Immature natural killer cell (primary cell): Measurements from ENCODE around the gene ARID4B. TPM values are rescaled to one million over a fixed set of nuclear protein-coding genes. Genes with fewer than 3 reads are reported as not detected.
"Not testable (repeated sequence)": the region's sequence is repeated elsewhere in the genome, so short reads cannot be mapped to it uniquely, and the experiment has no call there.

Source experiments
- DNase-seq, 3 donors: peaks; one replicate each; pipeline ENCODE4 v3.0.0; 2022; ENCODE audit warnings: mixed read lengths in 1 of 3
- H3K27ac Mint-ChIP-seq, 6 donors: one replicate each; pipeline ENCODE4 v1.8.0; 2020; ENCODE audit warnings: mixed read lengths in 6 of 6, mild to moderate bottlenecking in 5 of 6, inconsistent platforms in 4 of 6, moderate library complexity in 3 of 6
- H3K27me3 Mint-ChIP-seq, 3 donors: one replicate each; pipeline ENCODE4 v1.8.0; 2020 to 2021; ENCODE audit warnings: low read depth in 3 of 3, mild to moderate bottlenecking in 3 of 3, mixed read lengths in 3 of 3, moderate library complexity in 3 of 3, inconsistent platforms in 1 of 3
- H3K36me3 Mint-ChIP-seq, 3 donors: one replicate each; pipeline ENCODE4 v1.8.0; 2020; ENCODE audit warnings: mixed read lengths in 3 of 3, inconsistent platforms in 2 of 3, mild to moderate bottlenecking in 2 of 3
- H3K4me1 Mint-ChIP-seq, 2 donors: one replicate each; pipeline ENCODE4 v1.8.0; 2020; ENCODE audit warnings: inconsistent platforms in 2 of 2, mild to moderate bottlenecking in 2 of 2, mixed read lengths in 2 of 2, moderate library complexity in 1 of 2
- H3K4me3 Mint-ChIP-seq, 5 donors: one replicate each; pipeline ENCODE4 v1.8.0; 2020; ENCODE audit warnings: mild to moderate bottlenecking in 5 of 5, mixed read lengths in 5 of 5, inconsistent platforms in 3 of 5, moderate library complexity in 3 of 5
- H3K9me3 Mint-ChIP-seq, 6 donors: one replicate each; pipeline ENCODE4 v1.8.0; 2020; ENCODE audit warnings: mild to moderate bottlenecking in 6 of 6, mixed read lengths in 6 of 6, inconsistent platforms in 4 of 6, moderate library complexity in 3 of 6
- polyA plus RNA-seq, 3 donors: library from polyadenylated mRNA; unstranded; fragments of 300-500 nt; fragmentation: Illumina TruSeq; gene quantifications; one replicate each; pipeline ENCODE4 v1.2.3, GENCODE V29; 2021

ARID4B gene
- polyA plus RNA-seq, 3 donors from 2014 or later, result 28.3 to 77.9 (median 34.2) TPM

- H3K9me3 Mint-ChIP-seq, result no peaks in the 10 kb centered on the region
- H3K27ac Mint-ChIP-seq, result peak overlapping the region in 1 of 6 donors; percentile 14
- no peak overlapping the region for H3K4me3 Mint-ChIP-seq
- peaks cover 0 to 2% (median 0%) of the 10 kb centered on the region in 3 donors for H3K27me3 Mint-ChIP-seq
- DNase-seq, result no peak
- no peaks in the 10 kb centered on the region for H3K36me3 Mint-ChIP-seq
- H3K4me1 Mint-ChIP-seq, result peaks cover 62 to 88% of the 10 kb centered on the region in 2 donors
Observed at GRCh38 chr1:235284231-235284769, 43.7 kb downstream of the ARID4B start.

GRCh38 chr1:235283636-235284035, 44.3 kb downstream of the ARID4B start:
- H3K27ac Mint-ChIP-seq, H3K4me3 Mint-ChIP-seq, H3K9me3 Mint-ChIP-seq, H3K27me3 Mint-ChIP-seq, H3K36me3 Mint-ChIP-seq, DNase-seq: not testable (repeated sequence)
- peaks cover 67 to 88% of the 10 kb centered on the region in 2 donors for H3K4me1 Mint-ChIP-seq

GRCh38 chr1:235280467-235280866, 47.5 kb downstream of the ARID4B start:
- Mint-ChIP-seq H3K36me3 (no peaks in the 10 kb centered on the region), H3K27me3 (peaks cover 0 to 2% (median 1%) of the 10 kb centered on the region in 3 donors), H3K4me1 (peaks cover 65 to 88% of the 10 kb centered on the region in 2 donors), H3K9me3 (no peaks in the 10 kb centered on the region), H3K4me3 (no peak overlapping the region), H3K27ac (no peak overlapping the region)
- DNase-seq, result no peak

- no peak for DNase-seq
- Mint-ChIP-seq H3K27ac (peak overlapping the region in 1 of 6 donors; percentile 48), H3K36me3 (no peaks in the 10 kb centered on the region), H3K9me3 (no peaks in the 10 kb centered on the region), H3K4me1 (peaks cover 65 to 88% of the 10 kb centered on the region in 2 donors), H3K4me3 (no peak overlapping the region), H3K27me3 (peaks cover 0 to 2% (median 1%) of the 10 kb centered on the region in 3 donors)
Observed at GRCh38 chr1:235279694-235280093, 48.3 kb downstream of the ARID4B start.

GRCh38 chr1:235278915-235279292, 49.1 kb downstream of the ARID4B start:
- H3K4me1 Mint-ChIP-seq, result peaks cover 63 to 86% of the 10 kb centered on the region in 2 donors
- H3K9me3 Mint-ChIP-seq, result no peaks in the 10 kb centered on the region
- no peak overlapping the region for H3K27ac Mint-ChIP-seq
- peaks cover 0 to 2% (median 1%) of the 10 kb centered on the region in 3 donors for H3K27me3 Mint-ChIP-seq
- H3K36me3 Mint-ChIP-seq, result no peaks in the 10 kb centered on the region
- DNase-seq, result no peak
- no peak overlapping the region for H3K4me3 Mint-ChIP-seq

GRCh38 chr1:235278233-235278914, 49.6 kb downstream of the ARID4B start:
- Mint-ChIP-seq H3K4me3 (no peak overlapping the region), H3K36me3 (no peaks in the 10 kb centered on the region), H3K27me3 (peaks cover 0 to 2% (median 1%) of the 10 kb centered on the region in 3 donors), H3K4me1 (peaks cover 68 to 91% of the 10 kb centered on the region in 2 donors), H3K27ac (peak overlapping the region in 4 of 6 donors; percentile 17 to 62 (median 36)), H3K9me3 (no peaks in the 10 kb centered on the region)
- no peak for DNase-seq

- Mint-ChIP-seq H3K9me3 (no peaks in the 10 kb centered on the region), H3K27ac (peak overlapping the region; percentile 29 to 72 (median 54)), H3K36me3 (no peaks in the 10 kb centered on the region), H3K27me3 (peaks cover 0 to 2% (median 1%) of the 10 kb centered on the region in 3 donors), H3K4me1 (peaks cover 69 to 92% of the 10 kb centered on the region in 2 donors), H3K4me3 (peak overlapping the region in 3 of 5 donors; percentile 14 to 65 (median 18))
- DNase-seq, result no peak
Observed at GRCh38 chr1:235277709-235278108, 50.3 kb downstream of the ARID4B start.

- DNase-seq, result no peak
- peak overlapping the region in 5 of 6 donors; percentile 30 to 78 (median 69) for H3K27ac Mint-ChIP-seq
- no peaks in the 10 kb centered on the region for H3K36me3 Mint-ChIP-seq
- H3K4me3 Mint-ChIP-seq, result peak overlapping the region in 4 of 5 donors; percentile 44 to 63 (median 52)
- peaks cover 71 to 93% of the 10 kb centered on the region in 2 donors for H3K4me1 Mint-ChIP-seq
- H3K9me3 Mint-ChIP-seq, result no peaks in the 10 kb centered on the region
- H3K27me3 Mint-ChIP-seq, result peaks cover 0 to 1% (median 0%) of the 10 kb centered on the region in 3 donors
Observed at GRCh38 chr1:235275836-235276235, 52.1 kb downstream of the ARID4B start.

GRCh38 chr1:235275223-235275622, 52.8 kb downstream of the ARID4B start:
- H3K4me3 Mint-ChIP-seq, result peak overlapping the region; percentile 13 to 63 (median 46)
- H3K9me3 Mint-ChIP-seq, result no peaks in the 10 kb centered on the region
- DNase-seq, result no peak
- H3K27ac Mint-ChIP-seq, result peak overlapping the region; percentile 30 to 82 (median 68)
- peaks cover 72 to 94% of the 10 kb centered on the region in 2 donors for H3K4me1 Mint-ChIP-seq
- no peaks in the 10 kb centered on the region for H3K36me3 Mint-ChIP-seq
- H3K27me3 Mint-ChIP-seq, result peaks cover 0 to 1% (median 0%) of the 10 kb centered on the region in 3 donors

- H3K36me3 Mint-ChIP-seq, result no peaks in the 10 kb centered on the region
Observed at GRCh38 chr1:235272851-235273250, 55.1 kb downstream of the ARID4B start.

DNA sequence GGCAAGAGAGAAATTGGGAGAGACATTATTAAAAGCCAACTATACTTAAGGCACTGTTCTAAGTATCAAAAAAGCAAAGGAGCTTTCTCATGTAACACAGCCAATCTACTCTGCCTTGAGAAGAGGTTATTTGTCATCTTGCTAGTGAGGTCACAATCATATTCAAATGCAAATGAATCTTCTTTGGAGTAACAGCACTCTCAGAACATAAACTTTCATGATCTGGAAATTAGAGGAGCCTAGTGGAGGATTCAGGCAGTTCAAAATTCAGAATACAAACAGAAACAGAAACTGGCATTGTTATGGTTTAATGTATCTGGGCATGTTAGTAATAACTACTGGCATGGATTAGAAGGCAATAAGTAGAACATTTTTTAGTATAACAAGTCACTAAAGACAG, 57.4 kb downstream of the ARID4B start:
- Mint-ChIP-seq H3K4me3 (peak overlapping the region in 4 of 5 donors; percentile 0 to 67 (median 21)), H3K27me3 (no peaks in the 10 kb centered on the region), H3K4me1 (peaks cover 72 to 94% of the 10 kb centered on the region in 2 donors), H3K36me3 (no peaks in the 10 kb centered on the region), H3K9me3 (no peaks in the 10 kb centered on the region), H3K27ac (peak overlapping the region; percentile 33 to 78 (median 52))
- no peak for DNase-seq

More at GRCh38 chr1:235272851-235273250, 55.1 kb downstream of the ARID4B start:
- Mint-ChIP-seq H3K4me1 (peaks cover 70 to 94% of the 10 kb centered on the region in 2 donors), H3K4me3 (peak overlapping the region in 1 of 5 donors; percentile 18), H3K27me3 (no peaks in the 10 kb centered on the region), H3K27ac (peak overlapping the region in 2 of 6 donors; percentile 21 to 37), H3K9me3 (no peaks in the 10 kb centered on the region)
- no peak for DNase-seq

- Mint-ChIP-seq H3K4me1 (peaks cover 68 to 92% of the 10 kb centered on the region in 2 donors), H3K4me3 (peak overlapping the region in 1 of 5 donors; percentile 67)
Observed at GRCh38 chr1:235269990-235270389, 58.0 kb downstream of the ARID4B start.

DNA sequence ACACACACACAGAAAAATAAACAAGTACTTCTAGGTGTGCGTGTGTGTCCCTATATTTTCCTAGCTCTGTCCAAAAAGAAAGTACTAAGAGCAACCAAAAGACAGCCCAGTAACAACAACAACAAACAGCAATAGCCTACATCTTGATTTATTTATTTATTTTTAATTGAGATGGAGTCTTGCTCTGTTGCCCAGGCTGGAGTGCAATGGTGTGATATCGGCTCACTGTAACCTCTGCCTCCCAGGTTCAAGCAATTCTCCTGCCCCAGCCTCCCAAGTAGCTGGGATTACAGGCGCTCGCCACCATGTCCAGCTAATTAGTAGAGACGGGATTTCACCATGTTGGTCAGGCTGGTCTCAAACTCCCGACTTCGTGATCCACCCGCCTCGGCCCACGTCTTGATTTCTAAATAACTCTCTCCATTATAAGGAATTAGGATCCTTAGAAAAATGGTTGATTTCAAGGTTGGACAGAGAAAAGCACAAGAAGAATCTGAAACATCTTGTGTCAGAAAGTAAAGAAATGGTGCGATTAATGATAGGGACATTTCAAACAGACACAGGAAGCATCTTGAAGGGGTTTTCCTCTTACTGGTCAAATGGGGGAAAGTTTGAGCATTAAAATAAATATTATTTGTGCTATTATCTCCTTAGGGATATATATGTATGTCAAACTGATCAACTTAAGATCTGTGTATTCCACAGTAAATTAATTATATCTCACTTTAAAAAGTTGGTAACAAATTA, 59.4 kb downstream of the ARID4B start:
- Mint-ChIP-seq H3K4me3 (no peak overlapping the region), H3K27ac (peak overlapping the region in 5 of 6 donors; percentile 20 to 79 (median 54))

More at GRCh38 chr1:235269990-235270389, 58.0 kb downstream of the ARID4B start:
- peak overlapping the region in 5 of 6 donors; percentile 33 to 80 (median 42) for H3K27ac Mint-ChIP-seq
- DNase-seq, H3K27me3 Mint-ChIP-seq, H3K9me3 Mint-ChIP-seq, H3K36me3 Mint-ChIP-seq: not testable (repeated sequence)

More for the DNA sequence above, 59.4 kb downstream of the ARID4B start:
- Mint-ChIP-seq H3K36me3 (no peaks in the 10 kb centered on the region), H3K9me3 (no peaks in the 10 kb centered on the region), H3K4me1 (peaks cover 71 to 92% of the 10 kb centered on the region in 2 donors), H3K27me3 (no peaks in the 10 kb centered on the region)
- no peak for DNase-seq
